Measurements from ENCODE around the gene PHC2.

PHC2 gene

GRCh38 chr1:33349081-33349759 lies 81.7 kb downstream of the PHC2 start:
- peak; percentile 18 to 25 for DNase-seq (ENCODE audit: low read depth in 2 of 2)

DNA sequence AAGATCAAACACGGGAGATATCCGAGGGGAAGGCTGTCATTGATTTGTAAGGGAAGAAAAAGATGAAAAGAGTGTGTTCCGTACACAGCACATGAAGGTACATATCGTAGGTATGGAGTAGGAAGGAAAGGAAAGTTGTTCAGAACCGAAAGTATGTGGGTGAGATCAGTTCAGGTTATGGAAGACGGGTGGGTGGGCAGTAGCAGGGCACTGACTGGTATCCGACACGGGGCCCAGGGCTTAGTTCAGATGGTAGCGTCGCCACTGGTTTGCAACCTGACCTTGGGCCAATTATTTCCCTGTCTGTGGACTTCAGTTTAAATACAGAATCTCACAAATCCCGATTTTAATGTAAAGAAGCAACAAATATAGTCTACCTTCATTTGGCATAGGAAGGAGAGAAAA lies 82.2 kb downstream of the PHC2 start:
- DNase-seq (ENCODE audit: low read depth in 2 of 2): peak in 1 of 2 donors; percentile 5

DNA sequence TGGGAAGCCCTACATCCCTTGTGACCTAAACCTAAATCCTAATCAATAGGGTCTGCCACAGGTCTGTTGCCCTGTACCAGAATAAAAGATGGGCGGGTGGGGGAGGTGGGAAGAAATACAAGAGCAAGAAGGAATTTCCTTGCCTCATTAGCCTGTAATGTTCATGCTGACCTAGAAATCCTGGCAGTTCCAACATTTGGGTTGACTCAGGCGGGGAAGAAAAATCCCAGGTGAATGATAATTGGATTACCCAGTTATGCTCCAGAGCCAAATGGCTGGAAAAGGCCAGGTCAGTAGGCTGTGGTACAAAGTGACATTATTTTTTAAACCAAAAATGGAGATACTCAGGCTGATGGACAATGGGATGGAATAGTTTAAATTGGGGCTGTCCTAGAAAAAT lies 82.7 kb downstream of the PHC2 start:
- no peak for DNase-seq (ENCODE audit: low read depth in 2 of 2)

DNA sequence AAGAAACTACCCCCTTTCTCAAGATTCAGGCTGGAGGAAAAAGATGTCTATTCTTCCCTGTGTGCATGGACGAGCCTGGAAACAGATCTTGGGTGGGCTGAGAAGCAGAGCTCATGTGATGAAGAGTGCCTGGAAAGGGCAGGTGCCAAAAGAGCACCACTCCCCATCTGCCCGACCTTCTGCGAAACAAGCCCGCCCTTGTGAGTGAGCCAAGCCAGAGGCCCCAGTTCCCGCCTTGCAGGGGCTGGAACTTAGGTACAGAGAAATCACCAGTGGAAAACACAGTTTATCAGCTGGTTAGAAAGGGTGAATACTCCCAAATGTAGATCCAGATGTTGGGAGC lies 83.3 kb downstream of the PHC2 start:
- DNase-seq (ENCODE audit: low read depth in 2 of 2): no peak

GRCh38 chr1:33346927-33347649 lies 83.8 kb downstream of the PHC2 start:
- DNase-seq (ENCODE audit: low read depth in 2 of 2): no peak

DNA sequence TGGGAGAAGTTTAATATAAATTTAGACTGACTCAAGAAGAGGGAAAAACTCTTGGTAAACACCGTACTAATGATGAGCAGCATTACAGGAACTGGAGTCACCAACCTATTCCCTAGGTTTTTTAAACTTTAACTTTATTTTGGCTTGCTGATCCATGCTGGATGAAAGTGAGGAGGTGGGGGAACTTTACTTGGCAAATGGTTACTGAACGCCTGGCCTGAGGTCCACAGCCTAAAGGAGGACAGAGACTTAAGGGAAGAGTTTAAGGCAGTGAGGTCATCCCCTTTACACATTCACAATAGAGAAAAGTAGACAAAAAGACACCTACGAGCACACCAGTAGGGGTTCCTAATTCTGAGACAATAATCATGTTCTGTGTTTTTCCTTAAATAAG lies 84.4 kb downstream of the PHC2 start:
- no peak for DNase-seq (ENCODE audit: low read depth in 2 of 2)

DNA sequence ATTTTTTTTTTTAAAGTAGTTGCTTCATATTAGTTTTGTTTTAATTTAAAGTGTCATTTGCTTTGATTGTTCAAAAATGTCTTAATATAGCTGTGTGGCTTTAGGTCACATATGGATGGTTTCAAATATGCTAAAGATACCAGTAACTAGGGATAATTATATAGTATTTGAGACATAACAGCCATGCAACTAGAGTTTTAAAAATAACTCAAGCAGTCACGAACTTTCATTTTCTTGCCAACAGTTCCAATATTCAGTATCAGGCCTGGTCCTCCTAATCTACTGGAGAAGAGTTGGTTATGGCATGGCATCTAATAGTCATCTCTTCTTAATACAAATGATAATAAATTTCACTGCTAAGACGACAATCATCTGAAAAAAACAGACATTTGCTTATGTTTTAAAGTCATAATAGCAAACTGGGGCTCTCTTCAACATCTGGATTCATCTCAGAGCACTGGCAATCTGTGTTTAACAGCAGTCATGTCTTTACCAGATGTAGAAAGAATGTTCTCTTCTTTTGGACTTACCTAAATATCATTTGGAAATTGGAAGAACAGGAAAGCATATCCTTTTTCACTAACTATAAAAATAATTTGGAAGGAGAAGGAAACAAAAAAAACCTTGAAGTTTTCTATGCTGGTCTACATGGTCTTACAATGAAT lies 85.9 kb downstream of the PHC2 start:
- no peak for DNase-seq (ENCODE audit: low read depth in 2 of 2)

DNA sequence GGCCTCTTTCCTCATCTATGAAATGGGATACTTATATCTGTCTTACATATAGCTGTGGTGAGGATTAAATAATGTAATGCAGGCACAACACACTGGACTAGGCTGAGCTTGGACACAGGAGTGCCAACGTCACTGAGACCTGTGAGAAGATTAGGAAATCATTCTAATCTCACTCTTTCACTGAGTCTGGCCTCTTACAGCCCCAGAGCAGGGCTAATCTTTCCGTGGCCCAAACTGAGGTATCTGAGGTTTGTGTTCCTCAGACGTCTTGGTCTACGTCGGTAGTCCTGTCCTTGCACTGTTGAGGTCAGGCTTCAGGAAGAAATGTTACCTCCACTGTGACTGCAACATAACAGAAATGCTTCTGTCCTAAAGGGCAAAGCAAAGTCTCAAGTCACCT lies 87.4 kb downstream of the PHC2 start:
- no peak for DNase-seq (ENCODE audit: low read depth in 2 of 2)

DNA sequence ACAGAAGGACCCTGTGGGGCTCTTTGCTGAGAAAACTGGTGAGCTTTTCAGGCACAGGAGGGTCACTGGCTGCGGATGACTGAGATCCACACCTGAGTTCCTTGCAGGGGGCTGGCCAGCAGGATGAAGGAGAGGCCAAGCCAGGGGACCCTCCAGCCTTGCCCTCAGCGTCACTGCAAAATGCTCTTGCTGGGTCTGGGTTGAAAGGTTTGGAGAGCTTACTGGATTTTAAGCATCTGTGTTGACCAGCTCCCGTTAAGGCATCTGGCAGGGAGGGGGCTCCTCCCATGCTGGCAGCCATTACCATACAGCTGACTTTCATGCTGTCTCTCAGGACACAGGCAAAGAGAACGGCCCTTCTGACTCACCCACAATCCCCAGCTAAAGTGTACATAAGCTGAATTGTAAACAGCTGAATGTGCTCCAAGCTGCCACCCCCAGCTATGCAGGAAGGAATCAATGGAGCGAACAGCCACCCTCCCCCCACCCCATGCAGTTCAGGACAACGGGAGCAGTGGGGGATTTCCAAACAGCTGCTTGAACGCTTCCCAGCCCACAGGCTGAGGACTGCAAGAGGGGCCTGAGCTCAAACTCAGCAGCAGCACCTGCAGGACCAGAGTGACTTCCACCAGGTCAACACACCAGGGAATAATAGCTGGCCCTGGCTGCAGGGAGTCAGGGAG lies 88.7 kb downstream of the PHC2 start:
- no peak for DNase-seq (ENCODE audit: low read depth in 2 of 2)

GRCh38 chr1:33341190-33341589 lies 89.7 kb downstream of the PHC2 start:
- DNase-seq (ENCODE audit: low read depth in 2 of 2): no peak

- DNase-seq (ENCODE audit: low read depth in 2 of 2): no peak
Observed at GRCh38 chr1:33339413-33339812, 91.5 kb downstream of the PHC2 start.

- DNase-seq (ENCODE audit: low read depth in 2 of 2): no peak
Observed at GRCh38 chr1:33338440-33339211, 92.3 kb downstream of the PHC2 start.

- DNase-seq (ENCODE audit: low read depth in 2 of 2): no peak
Observed at GRCh38 chr1:33338048-33338439, 92.9 kb downstream of the PHC2 start.

DNA sequence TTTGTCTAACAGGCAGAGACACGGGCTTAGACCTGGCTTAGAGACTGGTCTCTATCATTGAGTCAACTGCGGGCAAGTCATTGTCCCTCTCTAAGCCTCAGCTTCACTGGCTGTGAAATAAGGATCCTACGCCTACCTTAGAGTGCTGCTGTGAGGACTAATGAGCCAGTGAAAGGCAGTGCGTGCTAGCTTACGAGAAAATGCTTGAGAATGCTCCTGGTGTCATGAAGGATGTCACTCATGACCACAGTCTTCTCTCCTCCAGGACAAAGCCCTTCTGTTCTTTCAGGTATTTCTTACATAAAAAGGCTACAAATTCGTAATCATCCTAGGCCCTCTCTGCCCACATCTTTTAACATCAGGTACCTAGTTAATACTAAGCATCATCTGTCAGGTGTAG lies 93.5 kb downstream of the PHC2 start:
- no peak for DNase-seq (ENCODE audit: low read depth in 2 of 2)

DNA sequence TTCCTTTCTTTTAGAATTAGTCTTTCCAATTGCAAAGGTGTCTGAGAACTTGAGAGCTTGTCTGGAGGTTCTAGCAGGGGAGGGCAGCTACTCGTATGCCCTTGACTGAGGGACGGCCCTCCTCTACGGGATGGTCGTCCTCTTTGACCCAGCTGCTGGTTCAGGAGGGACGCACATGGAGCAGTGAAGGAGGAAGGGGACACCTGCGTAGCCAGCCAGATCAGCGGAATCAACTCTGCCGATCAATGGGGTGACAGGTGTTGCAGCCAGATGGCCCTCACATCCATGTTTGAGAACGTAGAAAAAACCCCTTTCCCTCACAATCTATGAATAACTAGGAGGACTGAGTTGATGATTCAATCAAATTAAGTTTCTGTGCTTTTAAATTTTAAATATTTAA lies 94.3 kb downstream of the PHC2 start:
- no peak for DNase-seq (ENCODE audit: low read depth in 2 of 2)

- DNase-seq (ENCODE audit: low read depth in 2 of 2): no peak
Observed at GRCh38 chr1:33335020-33335419, 95.9 kb downstream of the PHC2 start.

- DNase-seq (ENCODE audit: low read depth in 2 of 2): no peak
Observed at GRCh38 chr1:33334081-33334552, 96.8 kb downstream of the PHC2 start.

- DNase-seq (ENCODE audit: low read depth in 2 of 2): no peak
Observed at GRCh38 chr1:33332881-33333280, 98.0 kb downstream of the PHC2 start.

DNA sequence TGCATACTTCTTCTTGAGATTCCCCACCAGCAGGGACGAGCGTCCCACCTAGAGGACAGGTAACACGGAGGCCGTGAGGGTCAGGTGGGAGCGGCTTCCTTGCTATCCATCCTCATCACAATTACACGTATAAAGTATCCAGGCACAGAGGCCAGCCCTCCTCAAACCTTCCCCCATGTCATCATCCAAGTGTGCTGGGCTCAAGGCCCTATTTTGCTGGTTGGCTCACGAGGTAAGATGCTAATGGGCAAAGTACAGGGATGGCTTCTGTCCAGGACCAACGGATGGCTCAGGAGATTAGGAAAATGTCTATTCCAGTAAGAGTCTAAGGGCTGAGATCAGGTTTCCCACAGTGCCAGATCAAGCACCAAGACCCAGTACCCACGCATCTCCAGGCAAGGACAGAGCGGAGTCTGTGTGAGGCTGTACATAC lies 98.5 kb downstream of the PHC2 start:
- DNase-seq (ENCODE audit: low read depth in 2 of 2): no peak

- no peak for DNase-seq (ENCODE audit: low read depth in 2 of 2)
Observed at GRCh38 chr1:33331444-33332356, 99.2 kb downstream of the PHC2 start.

- DNase-seq (ENCODE audit: low read depth in 2 of 2): no peak
Observed at GRCh38 chr1:33330906-33331305, 100.0 kb downstream of the PHC2 start.
